HCT116 (cell line): ENCODE measurements around the gene GIMAP6. TPM values are rescaled to one million over a fixed set of nuclear protein-coding genes. Genes with fewer than 3 reads are reported as not detected.
"Not testable (repeated sequence)": the region's sequence is repeated elsewhere in the genome, so short reads cannot be mapped to it uniquely, and the experiment has no call there.

Experiments
- ATAC-seq: fragments of 200-7000 bp; cut with Tn5 transposase; 2 replicates; pipeline ENCODE4 v1.9.1; 2020; ENCODE audit warnings: mild to moderate bottlenecking, moderate library complexity
- BruUV-seq: library from RNA; stranded (reverse); fragments of 400-500 nt; replicated peaks from 2 replicates; lab custom pipeline; 2021; lab: Mats Ljungman, UMichigan
- CTCF ChIA-PET: fragments of 300-600 bp; sonication (Branson Sonifier 250); formaldehyde crosslinking; loops from one replicate; lab custom pipeline; 2021; ENCODE audit warnings: antibody characterized with exemption; lab: Charles Lee
- POLR2A ChIA-PET: fragments of 300-600, 350-600 bp; sonication (Branson Sonifier 250); formaldehyde crosslinking; loops from one replicate; lab custom pipeline; 2021; ENCODE audit warnings: antibody characterized with exemption; lab: Charles Lee
- RAD21 ChIA-PET, 2 experiments: fragments of 300-600 bp; sonication (Branson Sonifier 250); formaldehyde crosslinking; loops; one replicate each; lab custom pipeline; 2023; ENCODE audit warnings: low total read pairs in 2 of 2; ENCODE audit not compliant: uncharacterized antibody in 2 of 2, unreplicated experiment in 2 of 2, low non-redundant PET in 1 of 2; lab: Charles Lee
- DNase-seq: peaks from one replicate; pipeline ENCODE4 v3.0.0-alpha.2; 2010; ENCODE audit warnings: low read depth, low spot score
- H2AFZ ChIP-seq: fragments of 200-600 bp; shearing (Covaris generic), sonication (generic); 2 replicates; pipeline ENCODE4 v1.6.1; 2017; ENCODE audit warnings: low read depth, mixed run types, mixed read lengths, antibody characterized with exemption, low read length; ENCODE audit not compliant: poor library complexity, severe bottlenecking
- H3K27ac ChIP-seq: 2 replicates; pipeline ENCODE4 v1.5.1; 2012; ENCODE audit warnings: low read depth, low read length
- H3K27me3 ChIP-seq: fragments of 200-600 bp; sonication (generic); 2 replicates; pipeline ENCODE4 v1.6.1; 2016; ENCODE audit warnings: mixed run types, low read length, mixed read lengths; ENCODE audit not compliant: insufficient read depth
- H3K36me3 ChIP-seq, 2 experiments: fragments of 200-500 bp in 1 of 2; fragments of 200-600 bp in 1 of 2; sonication (Bioruptor generic) in 1 of 2; sonication (generic) in 1 of 2; 2 replicates each; pipeline versions ENCODE4 v1.5.1 to v1.6.1; 2014 to 2016; ENCODE audit warnings: low read length in 2 of 2, inconsistent platforms in 1 of 2, mixed read lengths in 1 of 2, mixed run types in 1 of 2; ENCODE audit not compliant: insufficient read depth in 2 of 2, control insufficient read depth in 1 of 2
- H3K4me1 ChIP-seq, 2 experiments: fragments of 200-600 bp in 1 of 2; sonication (generic) in 1 of 2; 2 replicates each; pipeline versions ENCODE4 v1.5.1 to v1.6.1; 2012 to 2017; ENCODE audit warnings: low read length in 2 of 2, inconsistent platforms in 1 of 2, mild to moderate bottlenecking in 1 of 2, mixed read lengths in 1 of 2, mixed run types in 1 of 2, moderate library complexity in 1 of 2; ENCODE audit not compliant: insufficient read depth in 2 of 2, control insufficient read depth in 1 of 2
- H3K4me2 ChIP-seq: fragments of 200-600 bp; sonication (generic); 2 replicates; pipeline ENCODE4 v1.6.1; 2017; ENCODE audit warnings: mixed run types, low read length, mixed read lengths
- H3K4me3 ChIP-seq, 2 experiments: fragments of 200-600 bp in 1 of 2; sonication (generic) in 1 of 2; replicated peaks in 1 of 2; 2 replicates each; pipeline ENCODE4 v1.5.1; 2011 to 2016; ENCODE audit warnings: low read length in 2 of 2, control low read depth in 1 of 2, low read depth in 1 of 2, mild to moderate bottlenecking in 1 of 2, mixed read lengths in 1 of 2, mixed run types in 1 of 2
- H3K79me2 ChIP-seq: fragments of 200-600 bp; sonication (generic); 2 replicates; pipeline ENCODE4 v1.6.1; 2017; ENCODE audit warnings: mild to moderate bottlenecking, mixed run types, low read length, moderate library complexity, mixed read lengths; ENCODE audit not compliant: insufficient read depth
- H3K9ac ChIP-seq: fragments of 200-600 bp; sonication (generic); 2 replicates; pipeline ENCODE4 v1.6.1; 2016; ENCODE audit warnings: low read length, mixed read lengths
- H3K9me2 ChIP-seq: fragments of 200-600 bp; sonication (generic), shearing (Covaris generic); 2 replicates; pipeline ENCODE4 v1.6.1; 2017; ENCODE audit warnings: mixed run types, mild to moderate bottlenecking, moderate library complexity; ENCODE audit not compliant: insufficient read depth
- H3K9me3 ChIP-seq, 2 experiments: fragments of 200-500 bp in 1 of 2; fragments of 200-600 bp in 1 of 2; sonication (Bioruptor generic) in 1 of 2; sonication (generic) in 1 of 2; 2 replicates each; pipeline ENCODE4 v1.6.1; 2014 to 2017; ENCODE audit warnings: low read length in 2 of 2, mixed read lengths in 2 of 2, inconsistent platforms in 1 of 2, low read depth in 1 of 2, mild to moderate bottlenecking in 1 of 2, mixed run types in 1 of 2, moderate library complexity in 1 of 2; ENCODE audit not compliant: control insufficient read depth in 1 of 2, insufficient read depth in 1 of 2
- H4K20me1 ChIP-seq: fragments of 200-600 bp; sonication (generic), shearing (Covaris generic); 2 replicates; pipeline ENCODE4 v1.6.1; 2017; ENCODE audit warnings: mixed run types, mild to moderate bottlenecking, moderate library complexity; ENCODE audit not compliant: insufficient read depth
- CTCF ChIP-seq, 3 experiments: fragments of 200-600 bp in 1 of 3; sonication (generic) in 1 of 3; IDR thresholded peaks in 2 of 3; conservative IDR thresholded peaks in 1 of 3; 2 replicates each; pipeline ENCODE4 v1.5.1; 2012 to 2017; ENCODE audit warnings: low read depth in 2 of 3, low read length in 2 of 3, antibody characterized with exemption in 1 of 3, borderline replicate concordance in 1 of 3, control low read depth in 1 of 3, mild to moderate bottlenecking in 1 of 3, mixed read lengths in 1 of 3, mixed run types in 1 of 3, moderate library complexity in 1 of 3; ENCODE audit not compliant: insufficient read depth in 1 of 3
- EZH2 ChIP-seq: fragments of 200-600 bp; sonication (generic); IDR thresholded peaks from 2 replicates; pipeline ENCODE4 v1.6.1; 2017; ENCODE audit warnings: antibody characterized with exemption, mixed run types
- POLR2A ChIP-seq: IDR thresholded peaks from 2 replicates; pipeline ENCODE4 v1.7.0; 2011; ENCODE audit warnings: borderline replicate concordance; ENCODE audit not compliant: insufficient read depth, insufficient read length; ENCODE audit errors: extremely low read depth
- POLR2AphosphoS5 ChIP-seq: IDR thresholded peaks from 2 replicates; pipeline ENCODE4 v1.6.1; 2011; ENCODE audit warnings: mild to moderate bottlenecking, low read depth, low read length, moderate library complexity
- RAD21 ChIP-seq: IDR thresholded peaks from 2 replicates; pipeline ENCODE4 v1.6.1; 2012; ENCODE audit warnings: low read depth, mild to moderate bottlenecking
- REST ChIP-seq: IDR thresholded peaks from 2 replicates; pipeline ENCODE4 v1.6.1; 2012; ENCODE audit warnings: low read depth
- SRF ChIP-seq: IDR thresholded peaks from 2 replicates; pipeline ENCODE4 v1.6.1; 2012; ENCODE audit warnings: low read depth
- YY1 ChIP-seq: IDR thresholded peaks from 2 replicates; pipeline ENCODE4 v1.6.1; 2011; ENCODE audit warnings: low read length, low read depth, moderate library complexity, mild to moderate bottlenecking; ENCODE audit not compliant: insufficient replicate concordance; ENCODE audit errors: extremely low read depth
- intact Hi-C: fragments of 100-400 bp; cut with micrococcal nuclease; formaldehyde crosslinking; loops from 2 replicates; pipeline ENCODE4 v1.10.0; 2022
- total RNA-seq: library from RNA; stranded (reverse); gene quantifications from one replicate; pipeline ENCODE4 v1.2.1, GENCODE V29; 2021; ENCODE audit not compliant: unreplicated experiment

GIMAP6 gene
- total RNA-seq, 1 experiment from 2014 or later: 0.12 TPM

DNA sequence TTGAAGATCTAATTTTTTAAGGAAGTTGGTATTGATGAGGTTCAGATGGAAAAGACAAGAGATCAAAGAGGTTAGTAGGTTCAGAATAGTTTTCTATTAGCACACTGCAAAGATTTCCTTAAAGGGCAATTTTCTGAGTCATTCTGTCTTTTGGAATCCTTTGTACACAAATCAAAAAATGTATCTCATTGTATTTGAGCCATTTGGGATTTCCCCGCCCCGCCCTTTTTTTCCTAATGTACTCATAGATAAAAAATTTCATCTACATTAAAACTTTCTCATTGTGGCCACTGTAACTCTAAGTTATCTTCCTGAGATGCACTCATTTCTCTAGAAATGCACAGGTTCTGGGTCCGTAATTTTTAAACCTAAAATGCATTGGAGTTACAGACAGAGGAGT lies 12.1 kb downstream of the GIMAP6 start:
- ATAC-seq (no peak), DNase-seq (no peak)
- no peak overlapping the region for H3K9ac ChIP-seq
- no peaks in the 10 kb centered on the region for H4K20me1 ChIP-seq
- TF ChIP-seq POLR2AphosphoS5 (no peak), POLR2A (no peak), REST (no peak), SRF (no peak), CTCF (IDR thresholded peaks at IDR 0.05 in 2 of 3, conservative IDR thresholded peaks at IDR 0.05 in 1 of 3; ENCODE audit: borderline replicate concordance in 1 of 3, insufficient read depth in 1 of 3, low read depth in 2 of 3, low read length in 2 of 3) (no peak), EZH2 (no peak), RAD21 (no peak), YY1 (no peak)
- ChIA-PET CTCF (no interaction called here), POLR2A (no interaction called here), RAD21 (no interaction called here)
- H3K4me2 ChIP-seq: no peak overlapping the region
- H3K9me2 ChIP-seq: no peaks in the 10 kb centered on the region
- no peaks in the 10 kb centered on the region for H3K79me2 ChIP-seq
- no peaks in the 10 kb centered on the region for H3K36me3 ChIP-seq
- no TSS peak for BruUV-seq
- no peaks in the 10 kb centered on the region for H3K4me1 ChIP-seq
- no peak overlapping the region for H3K4me3 ChIP-seq
- H3K27ac ChIP-seq: no peak overlapping the region
- no peak overlapping the region for H2AFZ ChIP-seq
- peaks cover 35% of the 10 kb centered on the region for H3K27me3 ChIP-seq
- intact Hi-C loops: no loop called here
- H3K9me3 ChIP-seq: no peaks in the 10 kb centered on the region

DNA sequence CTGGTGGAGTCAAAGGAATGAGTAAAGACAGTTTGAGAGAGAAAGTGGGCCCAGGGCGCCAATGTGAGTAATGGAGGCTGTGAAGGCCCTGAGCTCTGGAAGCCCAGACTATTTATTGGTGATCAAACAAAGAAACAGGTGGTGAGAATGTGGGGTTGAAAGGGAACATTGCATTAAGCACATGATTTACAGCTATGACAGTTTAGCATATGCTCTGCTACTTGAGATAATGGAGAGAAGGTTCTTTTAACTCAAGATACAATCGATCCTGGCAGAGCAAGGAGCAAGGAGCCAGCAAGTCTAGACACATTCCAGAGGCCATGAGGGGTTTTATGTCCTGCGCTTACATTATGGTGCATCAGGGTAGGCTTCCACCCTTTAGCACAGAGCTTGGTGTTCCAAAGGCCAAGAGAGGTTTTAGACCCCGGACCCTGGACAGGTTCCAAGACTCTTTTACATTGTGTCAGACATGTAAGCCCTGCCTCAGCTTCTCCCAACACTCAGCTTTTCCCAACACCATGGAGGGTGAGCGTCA lies 16.9 kb downstream of the GIMAP6 start:
- H3K9ac ChIP-seq, POLR2A ChIA-PET, BruUV-seq, ATAC-seq, intact Hi-C loops, RAD21 ChIA-PET, H3K4me2 ChIP-seq, H2AFZ ChIP-seq, H3K4me3 ChIP-seq, H3K9me3 ChIP-seq, H3K79me2 ChIP-seq, H4K20me1 ChIP-seq, CTCF ChIA-PET, H3K27me3 ChIP-seq, H3K4me1 ChIP-seq, H3K27ac ChIP-seq, H3K9me2 ChIP-seq, DNase-seq, H3K36me3 ChIP-seq: not testable (repeated sequence)

DNA sequence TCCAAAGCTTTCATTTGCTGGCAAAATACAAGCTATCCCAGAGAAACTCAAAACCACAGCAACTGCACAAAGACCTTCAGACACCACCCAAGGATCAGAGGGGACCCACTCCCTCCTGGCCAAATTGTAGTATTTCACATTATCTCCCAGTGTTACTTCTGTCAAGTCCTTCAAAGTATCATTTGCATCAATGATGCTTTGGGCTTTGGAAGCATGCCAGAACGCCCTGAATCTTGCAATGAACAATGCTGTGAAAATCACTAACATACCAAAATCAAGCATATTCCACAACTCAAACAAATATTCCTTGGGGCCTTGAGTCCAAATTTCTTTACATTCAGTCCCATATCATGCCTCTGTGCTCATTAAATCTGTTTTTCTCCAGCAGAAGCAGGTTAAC lies 17.8 kb downstream of the GIMAP6 start:
- H3K27ac ChIP-seq, H4K20me1 ChIP-seq, intact Hi-C loops, H2AFZ ChIP-seq, ATAC-seq, H3K4me3 ChIP-seq, BruUV-seq, H3K9me2 ChIP-seq, H3K79me2 ChIP-seq, H3K9me3 ChIP-seq, DNase-seq, H3K4me2 ChIP-seq, POLR2A ChIA-PET, RAD21 ChIA-PET, H3K27me3 ChIP-seq, CTCF ChIA-PET, H3K4me1 ChIP-seq, H3K9ac ChIP-seq, H3K36me3 ChIP-seq: not testable (repeated sequence)
